HL-60 (cell line): Measurements from ENCODE around the gene FNDC3B.

ENCODE experiments used
- CTCF ChIP-seq: IDR thresholded peaks from one replicate; pipeline ENCODE4 v1.5.1; 2011; ENCODE audit warnings: low read length, control low read depth, inconsistent platforms; ENCODE audit not compliant: insufficient read depth
- GABPA ChIP-seq: IDR thresholded peaks from 2 replicates; pipeline ENCODE4 v1.6.1; 2012; ENCODE audit warnings: low read depth
- POLR2AphosphoS5 ChIP-seq: IDR thresholded peaks from 2 replicates; pipeline ENCODE4 v1.6.1; 2012; ENCODE audit warnings: low read depth
- REST ChIP-seq: IDR thresholded peaks from 2 replicates; pipeline ENCODE4 v1.6.1; 2012; ENCODE audit warnings: low read depth; ENCODE audit not compliant: insufficient replicate concordance
- SPI1 ChIP-seq: IDR thresholded peaks from 2 replicates; pipeline ENCODE4 v1.6.1; 2012; ENCODE audit warnings: low read depth, mild to moderate bottlenecking, borderline replicate concordance

- TF ChIP-seq CTCF (no peak), POLR2AphosphoS5 (no peak; the same call in none of the 2 replicates), SPI1 (no peak), REST (no peak), GABPA (no peak)
Observed at GRCh38 chr3:172040078-172040980, 951 bp downstream of the FNDC3B start.
